ENCODE results near the gene SERTAD4.

- no peak for TF ChIP-seq POLR2A (IDR thresholded peaks at IDR 0.05)
- no peak for TF ChIP-seq CTCF (IDR thresholded peaks at IDR 0.05 in 8 of 11, conservative IDR thresholded peaks at IDR 0.05 in 3 of 11)
- no peak for TF ChIP-seq POLR2AphosphoS5 (IDR thresholded peaks at IDR 0.05)
Observed at GRCh38 chr1:210195635-210196160, 36.9 kb upstream of the SERTAD4 start.

Measured in spleen (tissue), 7 donors.